Pancreas (tissue), 10 donors: Measurements from ENCODE around the gene SRPK2. TPM values are rescaled to one million over a fixed set of nuclear protein-coding genes. Genes with fewer than 3 reads are reported as not detected.
A peak's percentile ranks its signal among the peaks of the same experiment; 100 is the strongest.

Experiments
- ATAC-seq, 4 donors: fragments of 200-7000 bp; cut with Tn5 transposase; one replicate each; pipeline versions ENCODE4 v1.8.0 to v1.9.1; 2020; ENCODE audit warnings: mild to moderate bottlenecking in 4 of 4, moderate library complexity in 4 of 4
- DNase-seq, 6 donors: peaks; one replicate each; pipeline ENCODE4 v3.0.0-alpha.2; 2020
- FAIRE-seq: peaks from 2 replicates; lab custom pipeline; 2012; peaks lifted over from hg19 to GRCh38; lab: Jason Lieb, UNC
- H3K27ac ChIP-seq, 4 donors: fragments of 200-600 bp; sonication (generic); 1 replicate in 3 of 4; 2 replicates in 1 of 4; pipeline versions ENCODE4 v1.5.0 to v1.8.0; 2020
- H3K27me3 ChIP-seq, 4 donors: fragments of 200-600 bp; one replicate each; pipeline ENCODE4 v1.8.0; 2021
- H3K36me3 ChIP-seq, 3 donors: fragments of 200-600 bp; sonication (generic) in 1 of 3; one replicate each; pipeline versions ENCODE4 v1.5.0 to v1.8.0; 2020 to 2021
- H3K4me1 ChIP-seq, 3 donors: fragments of 200-600 bp; one replicate each; pipeline ENCODE4 v1.8.0; 2021
- H3K4me3 ChIP-seq, 4 donors: fragments of 200-600 bp; sonication (generic) in 2 of 4; one replicate each; pipeline versions ENCODE4 v1.5.0 to v1.8.0; 2020 to 2021
- H3K9me3 ChIP-seq, 4 donors: fragments of 200-600 bp; one replicate each; pipeline ENCODE4 v1.8.0; 2021
- WGBS, 2 donors: extraction: QIAGEN DNeasy Blood & Tissue Kit; methylation state at CpG; one replicate each; pipeline ENCODE4 v1.1.7; 2013; 5-methylcytosine and 5-hydroxymethylcytosine counted together
- intact Hi-C, 3 donors: fragments of 100-400 bp; cut with DNase I; formaldehyde crosslinking; loops; one replicate each; pipeline versions ENCODE4 v1.11.1 to v1.14.2; 2022
- polyA plus RNA-seq, 2 donors: library from polyadenylated mRNA; stranded (reverse); fragments of 200-250 nt; gene quantifications; one replicate each; pipeline ENCODE4 v1.2.3, GENCODE V29; 2013
- total RNA-seq, 6 donors: library from RNA; stranded (reverse); fragmentation: NEBNext Ultra II Directional in 4 of 6; extraction: Animal tissue kit (Norgen Biotek cat#: 25700) in 4 of 6; gene quantifications; one replicate each; pipeline versions ENCODE4 v1.2.1 to v1.2.4, GENCODE V29; 2021 to 2023
- TF ChIP-seq, protein P1 (sequence below), 4 donors: fragments of 200-600 bp; sonication (generic) in 3 of 4; IDR thresholded peaks; one replicate each; pipeline versions ENCODE4 v1.5.0 to v1.8.0; 2021; ENCODE audit warnings: antibody characterized with exemption in 4 of 4
- donor health status: healthy with polysubstance abuse.
- donor health status: DM: no; HTN: no; CAD: no; lungs with moderate emphysema.
- donor health status: DM: no; HTN: no; CAD: no.
- donor health status: control.
- donor health status: control.
- donor health status: Bipolar disorder and iron deficiency.
- donor health status: DM: yes; HTN: yes; CAD: no.
- donor health status: DM: no; HTN: no; CAD: no.
- donor health status: DM: no; HTN: no; CAD: no.
- donor health status: DM: yes; HTN: yes; CAD: no.

Gene SRPK2
- total and polyA plus RNA-seq, 8 donors, result 6.5 to 27.4 (median 16.4) TPM

GRCh38 chr7:105098863-105099515 is 289.7 kb downstream of the SRPK2 start:
- peak in 3 of 4 donors; percentile 53 to 75 (median 61) for ATAC-seq
- no peak for FAIRE-seq
- H3K4me1 ChIP-seq, result peaks cover 0 to 9% (median 7%) of the 10 kb centered on the region in 3 donors
- WGBS, 2 donors, result 59 to 61% methylated on average over 2 of the region's 2 CpGs
- intact Hi-C loops, result no loop called here
- DNase-seq, result no peak
- no peaks in the 10 kb centered on the region for H3K27me3 ChIP-seq
- H3K27ac ChIP-seq, result peak overlapping the region in 1 of 4 donors; percentile 5
- TF ChIP-seq, protein P1, sequence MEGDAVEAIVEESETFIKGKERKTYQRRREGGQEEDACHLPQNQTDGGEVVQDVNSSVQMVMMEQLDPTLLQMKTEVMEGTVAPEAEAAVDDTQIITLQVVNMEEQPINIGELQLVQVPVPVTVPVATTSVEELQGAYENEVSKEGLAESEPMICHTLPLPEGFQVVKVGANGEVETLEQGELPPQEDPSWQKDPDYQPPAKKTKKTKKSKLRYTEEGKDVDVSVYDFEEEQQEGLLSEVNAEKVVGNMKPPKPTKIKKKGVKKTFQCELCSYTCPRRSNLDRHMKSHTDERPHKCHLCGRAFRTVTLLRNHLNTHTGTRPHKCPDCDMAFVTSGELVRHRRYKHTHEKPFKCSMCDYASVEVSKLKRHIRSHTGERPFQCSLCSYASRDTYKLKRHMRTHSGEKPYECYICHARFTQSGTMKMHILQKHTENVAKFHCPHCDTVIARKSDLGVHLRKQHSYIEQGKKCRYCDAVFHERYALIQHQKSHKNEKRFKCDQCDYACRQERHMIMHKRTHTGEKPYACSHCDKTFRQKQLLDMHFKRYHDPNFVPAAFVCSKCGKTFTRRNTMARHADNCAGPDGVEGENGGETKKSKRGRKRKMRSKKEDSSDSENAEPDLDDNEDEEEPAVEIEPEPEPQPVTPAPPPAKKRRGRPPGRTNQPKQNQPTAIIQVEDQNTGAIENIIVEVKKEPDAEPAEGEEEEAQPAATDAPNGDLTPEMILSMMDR (IDR thresholded peaks at IDR 0.05), result no peak
- H3K9me3 ChIP-seq, result no peaks in the 10 kb centered on the region
- no peak overlapping the region for H3K4me3 ChIP-seq
- peaks cover 0 to 21% (median 3%) of the 10 kb centered on the region in 3 donors for H3K36me3 ChIP-seq

- intact Hi-C loops, result no loop called here
- WGBS, 2 donors, result 82 to 92% methylated on average over 7 of the region's 7 CpGs
- Histone ChIP-seq H3K9me3 (no peaks in the 10 kb centered on the region), H3K27ac (no peak overlapping the region), H3K36me3 (peaks cover 0 to 29% (median 8%) of the 10 kb centered on the region in 3 donors), H3K4me3 (no peak overlapping the region), H3K27me3 (no peaks in the 10 kb centered on the region), H3K4me1 (peaks cover 0 to 9% (median 7%) of the 10 kb centered on the region in 3 donors)
- no peak for ATAC-seq
- TF ChIP-seq, protein P1 (IDR thresholded peaks at IDR 0.05), result no peak
- DNase-seq, result no peak
- no peak for FAIRE-seq
Observed at GRCh38 chr7:105097619-105098018, 291.1 kb downstream of the SRPK2 start.

DNA sequence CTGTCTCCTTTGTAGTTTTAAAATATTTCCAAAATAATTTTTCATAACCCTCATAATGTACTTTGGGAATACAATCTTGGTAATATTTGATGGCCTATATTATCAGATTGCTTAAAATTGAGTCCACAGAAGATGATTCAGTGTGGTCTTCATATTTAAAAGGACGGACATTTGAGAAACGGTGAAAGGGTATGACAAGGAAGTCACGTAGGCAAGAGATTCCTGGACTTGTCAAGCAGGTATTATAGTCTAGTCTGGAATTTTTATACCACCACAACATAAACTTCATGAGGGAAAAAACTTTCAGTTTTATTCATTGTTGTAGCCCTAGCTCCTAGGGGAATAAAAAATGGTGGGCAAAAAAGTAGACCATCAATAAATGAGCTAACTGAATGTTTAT is 292.4 kb downstream of the SRPK2 start:
- TF ChIP-seq, protein P1 (IDR thresholded peaks at IDR 0.05), result no peak
- Histone ChIP-seq H3K4me3 (no peak overlapping the region), H3K9me3 (no peaks in the 10 kb centered on the region), H3K36me3 (peaks cover 0 to 37% (median 10%) of the 10 kb centered on the region in 3 donors), H3K27ac (no peak overlapping the region), H3K27me3 (no peaks in the 10 kb centered on the region), H3K4me1 (no peaks in the 10 kb centered on the region)
- no peak for DNase-seq
- no peak for FAIRE-seq
- 88 to 94% methylated on average over 3 of the region's 3 CpGs for WGBS, 2 donors
- ATAC-seq, result no peak
- intact Hi-C loops, result no loop called here

DNA sequence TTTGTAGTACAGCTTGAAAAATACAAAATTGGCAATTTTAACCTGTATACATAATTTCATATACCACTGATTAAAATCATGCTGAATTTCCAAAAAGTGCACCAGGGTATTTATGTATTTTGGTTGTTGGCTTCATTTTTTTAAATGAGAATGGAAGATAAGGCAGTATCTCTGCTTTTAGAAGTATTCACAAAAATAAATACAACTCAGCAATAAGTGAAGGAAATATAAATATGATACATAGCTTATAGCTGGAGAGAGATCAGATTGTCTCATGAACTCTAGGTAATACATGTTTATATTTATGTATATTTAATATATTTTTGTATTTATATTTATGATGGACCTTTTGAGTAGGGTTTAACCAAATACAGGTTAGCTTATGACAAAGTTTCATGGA is 293.8 kb downstream of the SRPK2 start:
- ATAC-seq (no peak), DNase-seq (no peak), FAIRE-seq (no peak)
- peaks cover 0 to 49% (median 10%) of the 10 kb centered on the region in 3 donors for H3K36me3 ChIP-seq
- intact Hi-C loops, result no loop called here
- no peak overlapping the region for H3K4me3 ChIP-seq
- H3K27ac ChIP-seq, result no peak overlapping the region
- no peaks in the 10 kb centered on the region for H3K9me3 ChIP-seq
- H3K4me1 ChIP-seq, result no peaks in the 10 kb centered on the region
- no peaks in the 10 kb centered on the region for H3K27me3 ChIP-seq
- TF ChIP-seq, protein P1 (IDR thresholded peaks at IDR 0.05), result no peak

GRCh38 chr7:105088456-105088855 is 300.3 kb downstream of the SRPK2 start:
- WGBS, 2 donors, result 90 to 92% methylated on average over 2 of the region's 2 CpGs
- TF ChIP-seq, protein P1 (IDR thresholded peaks at IDR 0.05), result no peak
- Histone ChIP-seq H3K4me3 (no peak overlapping the region), H3K27ac (no peak overlapping the region), H3K4me1 (no peaks in the 10 kb centered on the region), H3K9me3 (no peaks in the 10 kb centered on the region), H3K27me3 (no peaks in the 10 kb centered on the region), H3K36me3 (peaks cover 0 to 59% (median 22%) of the 10 kb centered on the region in 3 donors)
- FAIRE-seq, result no peak
- ATAC-seq, result no peak
- intact Hi-C loops, result no loop called here
- no peak for DNase-seq
